Measurements from ENCODE around the gene ADGRL3.

Gene ADGRL3

GRCh38 chr4:61275241-61275640, 75.1 kb downstream of the ADGRL3 start:
- H3K9me3 Mint-ChIP-seq, result no peaks in the 10 kb centered on the region
- H3K36me3 Mint-ChIP-seq, result no peaks in the 10 kb centered on the region

GRCh38 chr4:61276029-61276428, 75.9 kb downstream of the ADGRL3 start:
- DNase-seq (ENCODE audit: low spot score in 2 of 2) (no peak), ATAC-seq (ENCODE audit: low read depth) (no peak)
- H3K4me3 Mint-ChIP-seq, result no peak overlapping the region
- no peaks in the 10 kb centered on the region for H3K27me3 Mint-ChIP-seq
- H3K36me3 Mint-ChIP-seq, result no peaks in the 10 kb centered on the region
- H3K4me1 Mint-ChIP-seq, result no peaks in the 10 kb centered on the region
- H3K9me3 Mint-ChIP-seq, result no peaks in the 10 kb centered on the region
- H3K27ac Mint-ChIP-seq, result no peak overlapping the region

More at GRCh38 chr4:61275241-61275640, 75.1 kb downstream of the ADGRL3 start:
- ATAC-seq (ENCODE audit: low read depth) (no peak), DNase-seq (ENCODE audit: low spot score in 2 of 2) (no peak)
- no peaks in the 10 kb centered on the region for H3K4me1 Mint-ChIP-seq
- H3K4me3 Mint-ChIP-seq, result no peak overlapping the region
- no peaks in the 10 kb centered on the region for H3K27me3 Mint-ChIP-seq
- H3K27ac Mint-ChIP-seq, result no peak overlapping the region

- Mint-ChIP-seq H3K4me1 (no peaks in the 10 kb centered on the region), H3K36me3 (no peaks in the 10 kb centered on the region), H3K27ac (no peak overlapping the region), H3K27me3 (no peaks in the 10 kb centered on the region), H3K4me3 (no peak overlapping the region), H3K9me3 (no peaks in the 10 kb centered on the region)
- DNase-seq (ENCODE audit: low spot score in 2 of 2) (no peak), ATAC-seq (ENCODE audit: low read depth) (no peak)
These were observed 77.9 kb downstream of the ADGRL3 start for GRCh38 chr4:61277785-61278760.

- H3K27me3 Mint-ChIP-seq, result no peaks in the 10 kb centered on the region
- DNase-seq (ENCODE audit: low spot score in 2 of 2), result no peak
- H3K4me1 Mint-ChIP-seq, result no peaks in the 10 kb centered on the region
- no peaks in the 10 kb centered on the region for H3K36me3 Mint-ChIP-seq
- H3K9me3 Mint-ChIP-seq, result peaks cover 3% of the 10 kb centered on the region
- ATAC-seq (ENCODE audit: low read depth), result no peak
- no peak overlapping the region for H3K4me3 Mint-ChIP-seq
- H3K27ac Mint-ChIP-seq, result no peak overlapping the region
These were observed 92.2 kb downstream of the ADGRL3 start for GRCh38 chr4:61292322-61292721.

- Mint-ChIP-seq H3K4me3 (no peak overlapping the region), H3K9me3 (peaks cover 4% of the 10 kb centered on the region), H3K36me3 (no peaks in the 10 kb centered on the region), H3K27me3 (no peaks in the 10 kb centered on the region), H3K4me1 (no peaks in the 10 kb centered on the region), H3K27ac (no peak overlapping the region)
- DNase-seq (ENCODE audit: low spot score in 2 of 2) (no peak), ATAC-seq (ENCODE audit: low read depth) (no peak)
These were observed 93.7 kb downstream of the ADGRL3 start for GRCh38 chr4:61293707-61294400.

GRCh38 chr4:61294936-61295335, 94.8 kb downstream of the ADGRL3 start:
- ATAC-seq (ENCODE audit: low read depth) (no peak), DNase-seq (ENCODE audit: low spot score in 2 of 2) (no peak)
- Mint-ChIP-seq H3K9me3 (peaks cover 4% of the 10 kb centered on the region), H3K27ac (no peak overlapping the region), H3K4me3 (no peak overlapping the region), H3K4me1 (no peaks in the 10 kb centered on the region), H3K27me3 (no peaks in the 10 kb centered on the region), H3K36me3 (no peaks in the 10 kb centered on the region)

- peaks cover 3% of the 10 kb centered on the region for H3K9me3 Mint-ChIP-seq
These were observed 96.0 kb downstream of the ADGRL3 start for GRCh38 chr4:61296144-61296543.

GRCh38 chr4:61298178-61298740, 98.1 kb downstream of the ADGRL3 start:
- ATAC-seq (ENCODE audit: low read depth) (no peak), DNase-seq (ENCODE audit: low spot score in 2 of 2) (no peak)
- Mint-ChIP-seq H3K27ac (no peak overlapping the region), H3K9me3 (peaks cover 3% of the 10 kb centered on the region), H3K4me1 (no peaks in the 10 kb centered on the region), H3K36me3 (no peaks in the 10 kb centered on the region), H3K27me3 (no peaks in the 10 kb centered on the region), H3K4me3 (no peak overlapping the region)

More at GRCh38 chr4:61296144-61296543, 96.0 kb downstream of the ADGRL3 start:
- Mint-ChIP-seq H3K4me1 (no peaks in the 10 kb centered on the region), H3K27ac (no peak overlapping the region), H3K27me3 (no peaks in the 10 kb centered on the region), H3K36me3 (no peaks in the 10 kb centered on the region), H3K4me3 (no peak overlapping the region)
- DNase-seq (ENCODE audit: low spot score in 2 of 2) (no peak), ATAC-seq (ENCODE audit: low read depth) (no peak)

GRCh38 chr4:61299316-61299715, 99.2 kb downstream of the ADGRL3 start:
- Mint-ChIP-seq H3K4me3 (no peak overlapping the region), H3K4me1 (no peaks in the 10 kb centered on the region), H3K27ac (no peak overlapping the region), H3K27me3 (no peaks in the 10 kb centered on the region), H3K36me3 (no peaks in the 10 kb centered on the region), H3K9me3 (peaks cover 3% of the 10 kb centered on the region)
- ATAC-seq (ENCODE audit: low read depth) (no peak), DNase-seq (ENCODE audit: low spot score in 2 of 2) (no peak)

GRCh38 chr4:61300266-61300844, 100.2 kb downstream of the ADGRL3 start:
- no peaks in the 10 kb centered on the region for H3K27me3 Mint-ChIP-seq
- no peaks in the 10 kb centered on the region for H3K36me3 Mint-ChIP-seq
- H3K4me1 Mint-ChIP-seq, result no peaks in the 10 kb centered on the region
- H3K27ac Mint-ChIP-seq, result no peak overlapping the region
- no peak overlapping the region for H3K4me3 Mint-ChIP-seq
- DNase-seq (ENCODE audit: low spot score in 2 of 2) (no peak), ATAC-seq (ENCODE audit: low read depth) (no peak)
- peaks cover 3% of the 10 kb centered on the region for H3K9me3 Mint-ChIP-seq

GRCh38 chr4:61301271-61301670, 101.1 kb downstream of the ADGRL3 start:
- H3K27ac Mint-ChIP-seq, result no peak overlapping the region
- no peak for ATAC-seq (ENCODE audit: low read depth)
- H3K9me3 Mint-ChIP-seq, result peaks cover 3% of the 10 kb centered on the region
- H3K4me1 Mint-ChIP-seq, result no peaks in the 10 kb centered on the region
- no peaks in the 10 kb centered on the region for H3K36me3 Mint-ChIP-seq
- DNase-seq (ENCODE audit: low spot score in 2 of 2), result no peak
- no peaks in the 10 kb centered on the region for H3K27me3 Mint-ChIP-seq
- no peak overlapping the region for H3K4me3 Mint-ChIP-seq

GRCh38 chr4:61308033-61308432, 107.9 kb downstream of the ADGRL3 start:
- ATAC-seq (ENCODE audit: low read depth) (no peak), DNase-seq (ENCODE audit: low spot score in 2 of 2) (no peak)
- Mint-ChIP-seq H3K27ac (no peak overlapping the region), H3K4me1 (no peaks in the 10 kb centered on the region), H3K36me3 (no peaks in the 10 kb centered on the region), H3K9me3 (peaks cover 2% of the 10 kb centered on the region), H3K27me3 (no peaks in the 10 kb centered on the region), H3K4me3 (no peak overlapping the region)

- Mint-ChIP-seq H3K4me1 (no peaks in the 10 kb centered on the region), H3K27ac (no peak overlapping the region), H3K9me3 (peaks cover 2% of the 10 kb centered on the region), H3K36me3 (no peaks in the 10 kb centered on the region), H3K4me3 (no peak overlapping the region), H3K27me3 (no peaks in the 10 kb centered on the region)
- ATAC-seq (ENCODE audit: low read depth) (no peak), DNase-seq (ENCODE audit: low spot score in 2 of 2) (no peak)
These were observed 109.5 kb downstream of the ADGRL3 start for GRCh38 chr4:61309616-61310015.

- ATAC-seq (ENCODE audit: low read depth) (no peak), DNase-seq (ENCODE audit: low spot score in 2 of 2) (no peak)
- H3K36me3 Mint-ChIP-seq, result no peaks in the 10 kb centered on the region
- H3K4me3 Mint-ChIP-seq, result no peak overlapping the region
- no peaks in the 10 kb centered on the region for H3K27me3 Mint-ChIP-seq
- H3K9me3 Mint-ChIP-seq, result peaks cover 5% of the 10 kb centered on the region
- H3K27ac Mint-ChIP-seq, result no peak overlapping the region
- H3K4me1 Mint-ChIP-seq, result no peaks in the 10 kb centered on the region
These were observed 112.4 kb downstream of the ADGRL3 start for GRCh38 chr4:61312526-61312925.
